ENCODE results near the gene SYTL3.

The SYTL3 gene

GRCh38 chr6:158772851-158773371 lies 123.1 kb downstream of the SYTL3 start:
- no peak overlapping the region for H3K4me3 ChIP-seq (ENCODE audit: low read depth, low read length)
- no peak for TF ChIP-seq CTCF (IDR thresholded peaks at IDR 0.05; ENCODE audit: borderline replicate concordance, insufficient read depth, low read depth, low read length)

GRCh38 chr6:158773581-158774449 lies 124.0 kb downstream of the SYTL3 start:
- no peak overlapping the region for H3K4me3 ChIP-seq (ENCODE audit: low read depth, low read length)
- no peak for TF ChIP-seq CTCF (IDR thresholded peaks at IDR 0.05; ENCODE audit: borderline replicate concordance, insufficient read depth, low read depth, low read length)

- no peak for TF ChIP-seq CTCF (IDR thresholded peaks at IDR 0.05; ENCODE audit: borderline replicate concordance, insufficient read depth, low read depth, low read length)
- no peak overlapping the region for H3K4me3 ChIP-seq (ENCODE audit: low read depth, low read length)
Measured at GRCh38 chr6:158774717-158775449, 125.0 kb downstream of the SYTL3 start.

- TF ChIP-seq CTCF (IDR thresholded peaks at IDR 0.05; ENCODE audit: borderline replicate concordance, insufficient read depth, low read depth, low read length): no peak
- no peak overlapping the region for H3K4me3 ChIP-seq (ENCODE audit: low read depth, low read length)
Measured at GRCh38 chr6:158775832-158776231, 126.0 kb downstream of the SYTL3 start.

GRCh38 chr6:158776737-158777136 lies 126.9 kb downstream of the SYTL3 start:
- no peak overlapping the region for H3K4me3 ChIP-seq (ENCODE audit: low read depth, low read length)
- TF ChIP-seq CTCF (IDR thresholded peaks at IDR 0.05; ENCODE audit: borderline replicate concordance, insufficient read depth, low read depth, low read length): no peak

- TF ChIP-seq CTCF (IDR thresholded peaks at IDR 0.05; ENCODE audit: borderline replicate concordance, insufficient read depth, low read depth, low read length): no peak
- no peak overlapping the region for H3K4me3 ChIP-seq (ENCODE audit: low read depth, low read length)
Measured at GRCh38 chr6:158777510-158777909, 127.7 kb downstream of the SYTL3 start.

All from GM12875 (cell line).